ENCODE data around the gene PHACTR2. TPM values are rescaled to one million over a fixed set of nuclear protein-coding genes. Genes with fewer than 3 reads are reported as not detected.

The PHACTR2 gene
- total RNA-seq, 1 experiment from 2014 or later, result 27.6 TPM

- TF ChIP-seq ATF3 (IDR thresholded peaks at IDR 0.05), result no peak
Observed at GRCh38 chr6:143721642-143722041, 43.9 kb downstream of the PHACTR2 start (continued).

GRCh38 chr6:143724876-143725275, 47.1 kb downstream of the PHACTR2 start:
- Histone ChIP-seq H3K9me3 (ENCODE audit: control insufficient read depth in 1 of 2, insufficient read depth in 1 of 2, low read depth in 1 of 2, low read length in 2 of 2) (no peaks in the 10 kb centered on the region), H3K27ac (ENCODE audit: low read depth, low read length) (no peak overlapping the region), H3K9me2 (ENCODE audit: insufficient read depth) (no peaks in the 10 kb centered on the region), H3K4me1 (ENCODE audit: control insufficient read depth in 1 of 2, insufficient read depth in 2 of 2, low read length in 2 of 2) (no peaks in the 10 kb centered on the region), H2AFZ (ENCODE audit: low read depth, low read length, poor library complexity, severe bottlenecking) (no peak overlapping the region), H3K27me3 (ENCODE audit: insufficient read depth, low read length) (no peaks in the 10 kb centered on the region), H3K4me2 (ENCODE audit: low read length) (no peak overlapping the region), H3K79me2 (ENCODE audit: insufficient read depth, low read length) (no peaks in the 10 kb centered on the region), H3K4me3 (replicated peaks in 1 of 2; ENCODE audit: low read depth in 1 of 2, low read length in 2 of 2) (no peak overlapping the region), H4K20me1 (ENCODE audit: insufficient read depth) (no peaks in the 10 kb centered on the region), H3K9ac (ENCODE audit: low read length) (no peak overlapping the region), H3K36me3 (ENCODE audit: control insufficient read depth in 1 of 2, insufficient read depth in 2 of 2, low read length in 2 of 2) (no peaks in the 10 kb centered on the region)
- DNase-seq (ENCODE audit: low read depth, low spot score) (no peak), ATAC-seq (no peak)
- no TSS peak for BruUV-seq (replicated peaks)
- POLR2A ChIA-PET, result no interaction called here
- intact Hi-C loops (cut with micrococcal nuclease), result no loop called here
- CTCF ChIA-PET, result no interaction called here
- RAD21 ChIA-PET (ENCODE audit: low non-redundant PET in 1 of 2, low total read pairs in 2 of 2, uncharacterized antibody in 2 of 2, unreplicated experiment in 2 of 2), result no interaction called here
- TF ChIP-seq ZBTB33 (IDR thresholded peaks at IDR 0.05; ENCODE audit: extremely low read depth, insufficient replicate concordance, low read length) (no peak), MAX (IDR thresholded peaks at IDR 0.05) (no peak), SIN3A (IDR thresholded peaks at IDR 0.05; ENCODE audit: low read depth) (no peak), YY1 (IDR thresholded peaks at IDR 0.05; ENCODE audit: extremely low read depth, insufficient replicate concordance, low read depth, low read length) (no peak), ATF3 (IDR thresholded peaks at IDR 0.05) (no peak), SP1 (IDR thresholded peaks at IDR 0.05; ENCODE audit: low read depth) (no peak), TCF7L2 (IDR thresholded peaks at IDR 0.05; ENCODE audit: borderline replicate concordance, extremely low read depth, insufficient read depth, insufficient read length) (no peak), JUND (IDR thresholded peaks at IDR 0.05) (no peak), CEBPB (IDR thresholded peaks at IDR 0.05; ENCODE audit: low read depth) (no peak), ZFX (IDR thresholded peaks at IDR 0.05) (no peak), CBX3 (IDR thresholded peaks at IDR 0.05; ENCODE audit: low read depth) (no peak), ZNF274 (IDR thresholded peaks at IDR 0.05; ENCODE audit: low read depth, low read length) (no peak), EGR1 (IDR thresholded peaks at IDR 0.05; ENCODE audit: low read depth) (no peak), CTCF (IDR thresholded peaks at IDR 0.05 in 2 of 3, conservative IDR thresholded peaks at IDR 0.05 in 1 of 3; ENCODE audit: borderline replicate concordance in 1 of 3, insufficient read depth in 1 of 3, low read depth in 2 of 3, low read length in 2 of 3) (no peak), REST (IDR thresholded peaks at IDR 0.05; ENCODE audit: low read depth) (no peak), EZH2phosphoT487 (IDR thresholded peaks at IDR 0.05; ENCODE audit: borderline replicate concordance) (no peak), RAD21 (IDR thresholded peaks at IDR 0.05; ENCODE audit: low read depth) (no peak), ELF1 (IDR thresholded peaks at IDR 0.05; ENCODE audit: borderline replicate concordance, low read depth) (no peak), POLR2A (IDR thresholded peaks at IDR 0.05; ENCODE audit: borderline replicate concordance, extremely low read depth, insufficient read depth, insufficient read length) (no peak)
